ENCODE results near the gene TMEM165. TPM values are rescaled to one million over a fixed set of nuclear protein-coding genes. Genes with fewer than 3 reads are reported as not detected.

TMEM165 gene
- total RNA-seq, 4 donors from 2014 or later: 133 to 193 (median 168) TPM

- Histone ChIP-seq H3K36me3 (peaks cover 0 to 52% (median 34%) of the 10 kb centered on the region in 4 donors), H3K9me3 (no peaks in the 10 kb centered on the region), H3K27ac (replicated peaks in 1 of 4) (no peak overlapping the region), H3K4me1 (peaks cover 9 to 54% (median 43%) of the 10 kb centered on the region in 4 donors), H3K4me3 (no peak overlapping the region), H3K27me3 (no peaks in the 10 kb centered on the region)
- TF ChIP-seq CTCF (IDR thresholded peaks at IDR 0.05) (peak in 1 of 3 experiments; percentile 20), POLR2AphosphoS5 (IDR thresholded peaks at IDR 0.05) (no peak)
- 56% methylated on average over 10 of the region's 10 CpGs for whole genome bisulfite sequencing
- no peak for DNase-seq (ENCODE audit: extremely low spot score)
- intact Hi-C loops (cut with DNase I): no loop called here
These were observed 13.9 kb downstream of the TMEM165 start for GRCh38 chr4:55409468-55410171.

- DNase-seq (ENCODE audit: extremely low spot score): no peak
- no peak for TF ChIP-seq CTCF (IDR thresholded peaks at IDR 0.05)
- no peak for TF ChIP-seq POLR2AphosphoS5 (IDR thresholded peaks at IDR 0.05)
- intact Hi-C loops (cut with DNase I): no loop called here
- H3K27me3 ChIP-seq: no peaks in the 10 kb centered on the region
- no peak overlapping the region for H3K27ac ChIP-seq (replicated peaks in 1 of 4)
- peaks cover 9 to 54% (median 43%) of the 10 kb centered on the region in 4 donors for H3K4me1 ChIP-seq
- H3K9me3 ChIP-seq: no peaks in the 10 kb centered on the region
- peaks cover 0 to 57% (median 34%) of the 10 kb centered on the region in 4 donors for H3K36me3 ChIP-seq
- no peak overlapping the region for H3K4me3 ChIP-seq
- WGBS: 87% methylated on average over 8 of the region's 8 CpGs
These were observed 14.7 kb downstream of the TMEM165 start for GRCh38 chr4:55410431-55410830.

GRCh38 chr4:55411621-55412020 lies 15.9 kb downstream of the TMEM165 start:
- H3K36me3 ChIP-seq: peaks cover 6 to 59% (median 35%) of the 10 kb centered on the region in 4 donors
- TF ChIP-seq CTCF (IDR thresholded peaks at IDR 0.05) (no peak), POLR2A (IDR thresholded peaks at IDR 0.05; ENCODE audit: low read depth) (no peak), EP300 (IDR thresholded peaks at IDR 0.05) (no peak), POLR2AphosphoS5 (IDR thresholded peaks at IDR 0.05) (peak in 1 of 2 donors; percentile 9)
- no peaks in the 10 kb centered on the region for H3K27me3 ChIP-seq
- H3K4me3 ChIP-seq: no peak overlapping the region
- 99% methylated on average over 6 of the region's 6 CpGs for WGBS
- H3K4me1 ChIP-seq: peaks cover 9 to 45% (median 39%) of the 10 kb centered on the region in 4 donors
- no peak overlapping the region for H3K27ac ChIP-seq (replicated peaks in 1 of 4)
- DNase-seq (ENCODE audit: extremely low spot score): no peak
- intact Hi-C loops (cut with DNase I): no loop called here
- H3K9me3 ChIP-seq: no peaks in the 10 kb centered on the region

- Histone ChIP-seq H3K27me3 (no peaks in the 10 kb centered on the region), H3K27ac (replicated peaks in 1 of 4) (no peak overlapping the region), H3K4me1 (peaks cover 0 to 6% (median 0%) of the 10 kb centered on the region in 4 donors), H3K36me3 (peaks cover 14 to 91% (median 69%) of the 10 kb centered on the region in 4 donors), H3K9me3 (no peaks in the 10 kb centered on the region), H3K4me3 (no peak overlapping the region)
- DNase-seq (ENCODE audit: extremely low spot score): no peak
- intact Hi-C loops (cut with DNase I): no loop called here
- TF ChIP-seq POLR2A (IDR thresholded peaks at IDR 0.05; ENCODE audit: low read depth) (no peak), POLR2AphosphoS5 (IDR thresholded peaks at IDR 0.05) (no peak), EP300 (IDR thresholded peaks at IDR 0.05) (no peak), CTCF (IDR thresholded peaks at IDR 0.05) (no peak)
- 86% methylated on average over 3 of the region's 3 CpGs for WGBS
These were observed 20.4 kb downstream of the TMEM165 start for GRCh38 chr4:55416176-55416575.

GRCh38 chr4:55424791-55425190 lies 29.0 kb downstream of the TMEM165 start:
- 68% methylated on average over 3 of the region's 3 CpGs for WGBS
- TF ChIP-seq EP300 (IDR thresholded peaks at IDR 0.05): no peak
- TF ChIP-seq POLR2A (IDR thresholded peaks at IDR 0.05; ENCODE audit: low read depth): no peak
- TF ChIP-seq POLR2AphosphoS5 (IDR thresholded peaks at IDR 0.05): no peak
- TF ChIP-seq CTCF (IDR thresholded peaks at IDR 0.05): no peak
- Histone ChIP-seq H3K27ac (replicated peaks in 1 of 4) (no peak overlapping the region), H3K9me3 (no peaks in the 10 kb centered on the region), H3K27me3 (no peaks in the 10 kb centered on the region), H3K4me1 (peaks cover 0 to 6% (median 0%) of the 10 kb centered on the region in 4 donors), H3K4me3 (no peak overlapping the region), H3K36me3 (peaks cover 14 to 96% (median 79%) of the 10 kb centered on the region in 4 donors)
- no peak for DNase-seq (ENCODE audit: extremely low spot score)
- intact Hi-C loops (cut with DNase I): no loop called here
